ENCODE measurements around the gene ATP2B2.

DNA sequence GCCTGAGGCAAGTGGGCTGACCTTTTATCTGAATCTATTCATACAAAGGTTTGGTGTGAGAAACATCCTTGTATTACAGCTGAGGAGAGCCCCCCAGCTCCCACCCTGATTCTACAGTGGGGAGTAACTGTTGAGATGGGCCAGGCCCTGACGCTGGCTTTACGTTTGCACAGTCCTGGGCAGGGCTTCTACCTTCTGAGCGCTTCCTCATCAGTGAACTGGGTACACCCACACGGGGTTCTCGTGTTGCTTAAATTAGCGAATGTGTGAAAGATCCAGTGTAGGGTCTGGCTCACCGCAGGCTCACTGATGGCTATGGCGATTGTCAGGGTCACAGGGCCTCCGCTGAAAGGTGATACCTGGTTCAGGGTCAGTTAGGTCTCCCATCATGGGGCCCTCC lies 205.3 kb downstream of the ATP2B2 start:
- no peak for TF ChIP-seq POLR2A (IDR thresholded peaks at IDR 0.05)
- TF ChIP-seq, protein P1, sequence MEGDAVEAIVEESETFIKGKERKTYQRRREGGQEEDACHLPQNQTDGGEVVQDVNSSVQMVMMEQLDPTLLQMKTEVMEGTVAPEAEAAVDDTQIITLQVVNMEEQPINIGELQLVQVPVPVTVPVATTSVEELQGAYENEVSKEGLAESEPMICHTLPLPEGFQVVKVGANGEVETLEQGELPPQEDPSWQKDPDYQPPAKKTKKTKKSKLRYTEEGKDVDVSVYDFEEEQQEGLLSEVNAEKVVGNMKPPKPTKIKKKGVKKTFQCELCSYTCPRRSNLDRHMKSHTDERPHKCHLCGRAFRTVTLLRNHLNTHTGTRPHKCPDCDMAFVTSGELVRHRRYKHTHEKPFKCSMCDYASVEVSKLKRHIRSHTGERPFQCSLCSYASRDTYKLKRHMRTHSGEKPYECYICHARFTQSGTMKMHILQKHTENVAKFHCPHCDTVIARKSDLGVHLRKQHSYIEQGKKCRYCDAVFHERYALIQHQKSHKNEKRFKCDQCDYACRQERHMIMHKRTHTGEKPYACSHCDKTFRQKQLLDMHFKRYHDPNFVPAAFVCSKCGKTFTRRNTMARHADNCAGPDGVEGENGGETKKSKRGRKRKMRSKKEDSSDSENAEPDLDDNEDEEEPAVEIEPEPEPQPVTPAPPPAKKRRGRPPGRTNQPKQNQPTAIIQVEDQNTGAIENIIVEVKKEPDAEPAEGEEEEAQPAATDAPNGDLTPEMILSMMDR (IDR thresholded peaks at IDR 0.05): no peak

Data from thyroid gland (tissue), 4 donors.